Activated T-cell treated with anti-CD3 and anti-CD28 coated beads, Interleukin-2, amount 50 U/mL, for 1 hour (primary cell): Measurements from ENCODE around the gene ARFIP2.

ENCODE experiments used
- DNase-seq: peaks from one replicate; pipeline ENCODE4 v3.0.0-alpha.2; 2020

ARFIP2 gene

GRCh38 chr11:6438979-6439571, 42.1 kb downstream of the ARFIP2 start:
- DNase-seq = peak; percentile 32

- DNase-seq = no peak
These were observed 43.1 kb downstream of the ARFIP2 start for GRCh38 chr11:6437993-6438392.

- DNase-seq = no peak
These were observed 43.7 kb downstream of the ARFIP2 start for GRCh38 chr11:6437423-6437822.

GRCh38 chr11:6433998-6434660, 47.0 kb downstream of the ARFIP2 start:
- no peak for DNase-seq

GRCh38 chr11:6431861-6432260, 49.3 kb downstream of the ARFIP2 start:
- DNase-seq = no peak

GRCh38 chr11:6427516-6427915, 53.6 kb downstream of the ARFIP2 start:
- DNase-seq = no peak
